ENCODE results near the gene METTL14.

METTL14 gene

GRCh38 chr4:118743867-118744266 lies 58.7 kb downstream of the METTL14 start:
- WGBS (ENCODE audit: extremely low coverage, insufficient coverage, insufficient read length), result no CpG with 5 or more reads among the region's 4 CpGs
- Histone ChIP-seq H3K36me3 (ENCODE audit: control insufficient read depth in 1 of 2, insufficient read depth in 2 of 2, low read length in 2 of 2) (peaks cover 23 to 38% of the 10 kb centered on the region in 2 experiments), H3K18ac (ENCODE audit: low read length) (no peak overlapping the region), H3K9ac (ENCODE audit: low read length) (no peak overlapping the region), H4K12ac (ENCODE audit: low read depth, low read length) (no peak overlapping the region), H3K79me1 (ENCODE audit: low read length) (peaks cover 5% of the 10 kb centered on the region), H3K23ac (ENCODE audit: low read length) (no peak overlapping the region), H3K9me3 (ENCODE audit: insufficient read depth, low read depth, low read length) (no peaks in the 10 kb centered on the region), H3K27me3 (ENCODE audit: insufficient read depth, low read length) (no peaks in the 10 kb centered on the region), H3K14ac (ENCODE audit: low read length) (no peak overlapping the region), H2BK12ac (ENCODE audit: low read length) (no peak overlapping the region), H3K27ac (ENCODE audit: low read depth, low read length) (no peak overlapping the region), H3K4me2 (ENCODE audit: low read length) (no peak overlapping the region), H3K4me1 (ENCODE audit: control insufficient read depth in 1 of 2, insufficient read depth in 2 of 2, low read length in 2 of 2) (peaks cover 4% of the 10 kb centered on the region in 2 experiments), H2BK5ac (ENCODE audit: low read depth, low read length, poor library complexity) (no peak overlapping the region), H2AFZ (ENCODE audit: insufficient read depth, low read length, poor library complexity) (no peak overlapping the region), H4K8ac (ENCODE audit: low read depth, low read length) (no peak overlapping the region), H2BK120ac (ENCODE audit: insufficient read depth, low read length, poor library complexity) (no peak overlapping the region), H4K91ac (ENCODE audit: low read depth, low read length) (no peak overlapping the region), H3K79me2 (ENCODE audit: control insufficient read depth, insufficient read depth, low read length, poor library complexity) (no peaks in the 10 kb centered on the region), H3K4ac (ENCODE audit: low read depth, low read length) (no peak overlapping the region), H3K4me3 (ENCODE audit: low read depth, low read length) (no peak overlapping the region), H2AK5ac (ENCODE audit: low read length) (no peak overlapping the region)
- DNase-seq, result no peak

GRCh38 chr4:118745357-118745756 lies 60.2 kb downstream of the METTL14 start:
- no CpG with 5 or more reads among the region's 3 CpGs for WGBS (ENCODE audit: extremely low coverage, insufficient coverage, insufficient read length)
- Histone ChIP-seq H3K4ac (ENCODE audit: low read depth, low read length) (no peak overlapping the region), H3K23ac (ENCODE audit: low read length) (no peak overlapping the region), H2BK12ac (ENCODE audit: low read length) (no peak overlapping the region), H4K91ac (ENCODE audit: low read depth, low read length) (no peak overlapping the region), H2AFZ (ENCODE audit: insufficient read depth, low read length, poor library complexity) (no peak overlapping the region), H3K27ac (ENCODE audit: low read depth, low read length) (no peak overlapping the region), H2BK5ac (ENCODE audit: low read depth, low read length, poor library complexity) (peak overlapping the region; percentile 66), H3K4me1 (ENCODE audit: control insufficient read depth in 1 of 2, insufficient read depth in 2 of 2, low read length in 2 of 2) (peaks cover 4% of the 10 kb centered on the region in 2 experiments), H4K8ac (ENCODE audit: low read depth, low read length) (no peak overlapping the region), H3K4me2 (ENCODE audit: low read length) (no peak overlapping the region), H4K12ac (ENCODE audit: low read depth, low read length) (no peak overlapping the region), H3K36me3 (ENCODE audit: control insufficient read depth in 1 of 2, insufficient read depth in 2 of 2, low read length in 2 of 2) (peaks cover 25 to 37% of the 10 kb centered on the region in 2 experiments), H3K9me3 (ENCODE audit: insufficient read depth, low read depth, low read length) (no peaks in the 10 kb centered on the region), H3K4me3 (ENCODE audit: low read depth, low read length) (no peak overlapping the region), H3K9ac (ENCODE audit: low read length) (no peak overlapping the region), H3K18ac (ENCODE audit: low read length) (no peak overlapping the region), H3K14ac (ENCODE audit: low read length) (no peak overlapping the region), H3K79me2 (ENCODE audit: control insufficient read depth, insufficient read depth, low read length, poor library complexity) (no peaks in the 10 kb centered on the region), H3K27me3 (ENCODE audit: insufficient read depth, low read length) (no peaks in the 10 kb centered on the region), H2AK5ac (ENCODE audit: low read length) (no peak overlapping the region), H2BK120ac (ENCODE audit: insufficient read depth, low read length, poor library complexity) (no peak overlapping the region), H3K79me1 (ENCODE audit: low read length) (peaks cover 5% of the 10 kb centered on the region)
- no peak for DNase-seq

GRCh38 chr4:118746251-118746919 lies 61.2 kb downstream of the METTL14 start:
- no peaks in the 10 kb centered on the region for H3K9me3 ChIP-seq (ENCODE audit: insufficient read depth, low read depth, low read length)
- H3K27ac ChIP-seq (ENCODE audit: low read depth, low read length), result peak overlapping the region; percentile 27
- no peak overlapping the region for H2AFZ ChIP-seq (ENCODE audit: insufficient read depth, low read length, poor library complexity)
- H3K4ac ChIP-seq (ENCODE audit: low read depth, low read length), result no peak overlapping the region
- no peak overlapping the region for H2BK5ac ChIP-seq (ENCODE audit: low read depth, low read length, poor library complexity)
- no peak overlapping the region for H3K23ac ChIP-seq (ENCODE audit: low read length)
- no peaks in the 10 kb centered on the region for H3K79me2 ChIP-seq (ENCODE audit: control insufficient read depth, insufficient read depth, low read length, poor library complexity)
- no peak overlapping the region for H3K9ac ChIP-seq (ENCODE audit: low read length)
- H3K27me3 ChIP-seq (ENCODE audit: insufficient read depth, low read length), result no peaks in the 10 kb centered on the region
- H2AK5ac ChIP-seq (ENCODE audit: low read length), result no peak overlapping the region
- H3K4me1 ChIP-seq (ENCODE audit: control insufficient read depth in 1 of 2, insufficient read depth in 2 of 2, low read length in 2 of 2), result peaks cover 4% of the 10 kb centered on the region in 2 experiments
- no CpG with 5 or more reads among the region's 2 CpGs for WGBS (ENCODE audit: extremely low coverage, insufficient coverage, insufficient read length)
- H4K12ac ChIP-seq (ENCODE audit: low read depth, low read length), result no peak overlapping the region
- DNase-seq, result no peak
- H3K14ac ChIP-seq (ENCODE audit: low read length), result no peak overlapping the region
- H3K36me3 ChIP-seq (ENCODE audit: control insufficient read depth in 1 of 2, insufficient read depth in 2 of 2, low read length in 2 of 2), result peaks cover 26 to 37% of the 10 kb centered on the region in 2 experiments
- no peak overlapping the region for H4K91ac ChIP-seq (ENCODE audit: low read depth, low read length)
- no peak overlapping the region for H3K18ac ChIP-seq (ENCODE audit: low read length)
- no peak overlapping the region for H3K4me3 ChIP-seq (ENCODE audit: low read depth, low read length)
- H2BK12ac ChIP-seq (ENCODE audit: low read length), result no peak overlapping the region
- H3K4me2 ChIP-seq (ENCODE audit: low read length), result no peak overlapping the region
- H3K79me1 ChIP-seq (ENCODE audit: low read length), result peaks cover 3% of the 10 kb centered on the region
- H2BK120ac ChIP-seq (ENCODE audit: insufficient read depth, low read length, poor library complexity), result no peak overlapping the region
- H4K8ac ChIP-seq (ENCODE audit: low read depth, low read length), result no peak overlapping the region

GRCh38 chr4:118749347-118749988 lies 64.3 kb downstream of the METTL14 start:
- no peak overlapping the region for H3K18ac ChIP-seq (ENCODE audit: low read length)
- H3K14ac ChIP-seq (ENCODE audit: low read length), result no peak overlapping the region
- DNase-seq, result no peak
- no peak overlapping the region for H2AK5ac ChIP-seq (ENCODE audit: low read length)
- no peak overlapping the region for H3K4me3 ChIP-seq (ENCODE audit: low read depth, low read length)
- no peak overlapping the region for H4K91ac ChIP-seq (ENCODE audit: low read depth, low read length)
- no peak overlapping the region for H2BK5ac ChIP-seq (ENCODE audit: low read depth, low read length, poor library complexity)
- no peak overlapping the region for H4K8ac ChIP-seq (ENCODE audit: low read depth, low read length)
- peaks cover 4 to 7% of the 10 kb centered on the region in 2 experiments for H3K4me1 ChIP-seq (ENCODE audit: control insufficient read depth in 1 of 2, insufficient read depth in 2 of 2, low read length in 2 of 2)
- no peak overlapping the region for H2AFZ ChIP-seq (ENCODE audit: insufficient read depth, low read length, poor library complexity)
- no peak overlapping the region for H3K9ac ChIP-seq (ENCODE audit: low read length)
- no peak overlapping the region for H3K27ac ChIP-seq (ENCODE audit: low read depth, low read length)
- no peaks in the 10 kb centered on the region for H3K9me3 ChIP-seq (ENCODE audit: insufficient read depth, low read depth, low read length)
- no peak overlapping the region for H2BK12ac ChIP-seq (ENCODE audit: low read length)
- peaks cover 16 to 20% of the 10 kb centered on the region in 2 experiments for H3K36me3 ChIP-seq (ENCODE audit: control insufficient read depth in 1 of 2, insufficient read depth in 2 of 2, low read length in 2 of 2)
- H3K4ac ChIP-seq (ENCODE audit: low read depth, low read length), result no peak overlapping the region
- no peaks in the 10 kb centered on the region for H3K79me2 ChIP-seq (ENCODE audit: control insufficient read depth, insufficient read depth, low read length, poor library complexity)
- H3K4me2 ChIP-seq (ENCODE audit: low read length), result no peak overlapping the region
- no peaks in the 10 kb centered on the region for H3K27me3 ChIP-seq (ENCODE audit: insufficient read depth, low read length)
- H3K23ac ChIP-seq (ENCODE audit: low read length), result no peak overlapping the region
- 100% methylated on average over 1 of the region's 5 CpGs for WGBS (ENCODE audit: extremely low coverage, insufficient coverage, insufficient read length)
- H4K12ac ChIP-seq (ENCODE audit: low read depth, low read length), result no peak overlapping the region
- no peaks in the 10 kb centered on the region for H3K79me1 ChIP-seq (ENCODE audit: low read length)
- H2BK120ac ChIP-seq (ENCODE audit: insufficient read depth, low read length, poor library complexity), result no peak overlapping the region

Data from trophoblast cell (in vitro differentiated cells and primary cell).